Measurements from ENCODE around the gene ZMYND12.

The ZMYND12 gene

DNA sequence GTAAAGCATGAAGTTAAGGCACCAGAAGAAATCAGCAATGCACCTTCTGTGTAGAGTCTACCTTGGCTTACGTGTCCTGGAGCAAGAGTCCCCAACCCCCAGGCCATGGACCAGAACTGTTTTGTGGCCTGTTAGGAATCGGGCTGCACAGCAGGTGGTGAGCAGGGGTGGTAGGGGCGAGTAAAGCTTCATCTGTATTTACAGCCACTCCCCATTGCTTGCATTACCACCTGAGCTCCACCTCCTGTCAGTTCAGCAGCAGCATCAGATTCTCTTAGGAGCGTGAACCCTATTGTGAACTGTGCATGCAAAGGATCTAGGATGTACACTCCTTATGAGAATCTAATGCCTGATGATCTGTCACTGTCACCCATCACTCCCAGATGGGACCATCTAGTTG, 21.5 kb downstream of the ZMYND12 start:
- DNase-seq = no peak

GRCh38 chr1:42433369-42433768, 22.5 kb downstream of the ZMYND12 start:
- no peak for DNase-seq

DNA sequence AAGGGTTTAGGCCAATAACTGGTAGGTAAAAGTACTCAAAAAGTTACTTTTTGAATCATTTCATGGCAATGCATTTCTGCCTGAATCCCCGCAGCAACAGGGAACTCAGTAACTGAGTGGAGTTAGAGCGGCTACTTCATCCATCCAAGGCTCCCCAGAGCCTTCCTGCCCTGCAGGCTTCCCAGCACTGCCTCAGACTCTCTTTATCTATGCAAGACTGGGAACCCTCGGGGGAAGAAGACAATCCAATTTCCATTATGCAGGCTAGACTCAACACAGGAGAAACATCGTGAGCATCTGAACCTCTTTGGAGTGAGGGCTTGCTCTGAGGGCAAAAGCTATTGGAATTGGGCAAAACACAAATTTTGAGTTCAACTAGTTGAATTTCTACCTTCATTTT, 23.1 kb downstream of the ZMYND12 start:
- no peak for DNase-seq

GRCh38 chr1:42431514-42431913, 24.3 kb downstream of the ZMYND12 start:
- DNase-seq = no peak

DNA sequence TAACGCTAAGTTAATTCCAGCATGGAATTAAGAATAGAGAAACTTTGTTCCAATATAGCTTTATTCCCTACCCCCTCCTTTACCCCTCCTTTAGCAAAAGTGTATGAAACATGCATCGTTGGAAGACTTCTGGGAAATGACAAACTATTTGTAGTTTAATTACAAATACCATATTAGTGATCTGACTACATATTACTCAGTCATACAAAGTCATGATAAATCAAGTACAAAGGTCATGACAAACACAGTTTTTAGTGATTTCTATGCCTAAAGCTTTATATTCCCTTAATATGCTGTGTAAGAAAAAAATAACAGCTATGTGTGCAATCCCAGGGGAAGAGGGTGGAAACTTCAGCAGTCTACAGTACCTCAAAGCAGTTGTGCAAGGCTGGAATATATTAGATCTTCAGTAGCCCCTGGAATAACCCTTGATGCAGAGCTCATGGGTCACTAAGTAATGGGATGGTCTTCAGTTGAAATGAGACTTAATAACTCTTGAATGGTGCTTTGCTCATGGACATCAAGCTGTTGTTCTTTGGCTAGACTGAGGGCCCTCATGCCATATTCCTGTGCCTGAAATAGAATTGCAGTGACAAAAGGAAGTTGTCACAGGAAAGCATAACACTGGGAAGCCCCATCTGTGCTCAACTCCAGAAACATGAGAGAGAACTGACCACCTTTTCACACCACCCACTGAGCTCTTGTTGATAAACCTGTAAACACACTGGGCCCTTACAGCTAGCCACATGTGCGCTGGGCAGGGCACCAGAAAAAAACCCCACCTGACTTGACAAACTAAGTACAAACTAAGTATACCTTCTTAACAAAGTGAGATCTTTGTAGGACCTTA, 25.3 kb downstream of the ZMYND12 start:
- DNase-seq = no peak

DNA sequence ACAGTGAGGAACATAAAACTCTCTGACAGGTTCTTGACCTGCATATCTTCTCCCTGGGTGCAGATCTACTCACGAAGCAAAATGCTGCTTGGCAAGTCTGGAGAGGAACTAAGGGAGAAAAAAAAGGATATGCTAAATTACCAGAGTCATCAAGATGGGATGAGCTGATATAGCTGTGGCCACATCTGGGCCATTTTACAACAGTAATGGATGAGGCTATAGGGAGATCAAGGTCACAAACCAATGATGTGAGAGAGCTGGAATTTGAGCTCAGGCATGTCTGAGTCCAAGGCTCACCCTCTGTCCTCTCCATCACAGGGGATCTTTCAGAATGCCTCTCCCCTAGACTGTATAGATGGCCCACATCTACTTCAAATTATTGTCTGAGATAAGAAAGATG, 26.2 kb downstream of the ZMYND12 start:
- no peak for DNase-seq

DNA sequence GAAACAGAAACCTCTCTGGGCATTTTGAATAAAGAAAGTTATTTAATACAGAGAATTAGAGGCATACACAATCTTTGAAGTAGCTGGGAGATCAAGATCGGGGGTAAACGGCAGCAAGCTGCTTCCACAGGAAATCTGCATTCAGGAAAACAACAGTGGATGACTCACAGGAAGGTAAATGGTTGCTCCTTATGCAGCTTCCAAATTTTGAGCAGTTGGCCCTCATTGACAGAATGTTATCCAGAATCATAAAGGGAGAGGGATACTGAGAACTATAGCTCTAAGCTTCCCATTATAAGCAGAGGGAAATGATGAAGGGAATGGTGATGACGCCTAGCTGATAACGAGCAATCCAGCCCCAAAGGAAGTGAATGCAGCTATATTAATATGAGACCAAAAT, 28.6 kb downstream of the ZMYND12 start:
- no peak for DNase-seq

- no peak for DNase-seq
These were observed 31.6 kb downstream of the ZMYND12 start for GRCh38 chr1:42424201-42424600.

GRCh38 chr1:42423681-42424080, 32.1 kb downstream of the ZMYND12 start:
- no peak for DNase-seq

DNA sequence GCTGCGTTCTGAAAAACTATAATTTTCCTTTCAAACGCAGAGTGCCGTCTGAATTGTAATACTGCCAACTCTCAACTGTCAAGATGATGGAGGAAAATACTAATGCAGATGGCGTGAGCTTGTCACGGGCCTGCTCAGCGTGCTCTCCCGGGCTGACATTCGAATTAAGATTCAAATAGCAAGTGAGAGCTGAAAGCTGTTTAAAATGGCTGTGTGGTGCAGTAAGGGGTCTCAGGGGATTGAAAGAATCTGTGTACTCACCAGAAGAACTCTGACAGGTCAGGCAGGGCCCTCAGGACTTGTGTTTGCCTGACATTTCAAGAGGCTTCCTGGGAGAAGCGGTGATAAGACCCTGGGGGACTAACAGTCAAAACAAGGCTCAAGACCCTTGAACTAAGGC, 33.1 kb downstream of the ZMYND12 start:
- no peak for DNase-seq

- DNase-seq = no peak
These were observed 34.8 kb downstream of the ZMYND12 start for GRCh38 chr1:42420911-42421585.

DNA sequence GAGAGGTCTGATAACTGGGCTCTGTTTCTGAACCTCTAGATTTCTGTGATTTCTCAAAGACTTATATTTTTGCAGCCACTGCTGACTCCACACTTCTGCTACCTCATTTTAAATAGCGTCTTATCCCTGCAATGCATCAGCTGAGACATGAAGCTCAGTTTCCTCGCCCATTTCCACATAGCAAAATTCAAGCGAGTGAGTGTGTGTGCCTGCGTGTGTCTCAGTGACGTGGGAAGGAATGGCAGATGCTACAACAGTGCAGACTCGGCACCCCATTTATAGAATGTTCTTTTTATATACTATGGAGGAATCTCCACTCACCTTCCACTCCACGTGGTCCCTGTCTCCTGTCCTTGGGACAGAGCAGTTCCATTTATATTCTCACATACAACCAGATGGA, 35.7 kb downstream of the ZMYND12 start:
- no peak for DNase-seq

- no peak for DNase-seq
These were observed 36.5 kb downstream of the ZMYND12 start for GRCh38 chr1:42419126-42419821.

GRCh38 chr1:42418516-42418915, 37.3 kb downstream of the ZMYND12 start:
- no peak for DNase-seq

DNA sequence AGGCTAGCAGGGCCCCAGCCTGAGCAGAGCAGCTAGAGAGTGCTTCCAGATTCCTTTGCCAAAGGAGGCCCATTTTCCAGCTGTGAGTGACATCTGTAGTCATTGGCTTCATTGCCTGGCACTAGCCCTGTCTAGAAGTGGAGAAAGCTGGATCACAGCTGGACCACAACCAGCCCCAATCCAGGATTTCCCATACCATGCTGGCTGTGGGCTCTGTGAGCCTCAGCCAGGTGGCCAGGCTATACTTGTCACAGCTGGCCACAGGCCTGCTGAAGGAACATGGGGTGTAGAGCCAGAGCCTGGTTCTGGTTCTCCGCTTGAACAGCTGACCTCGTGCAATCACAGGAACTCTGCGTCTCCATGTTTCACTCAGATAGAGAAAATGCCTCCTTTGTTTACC, 38.7 kb downstream of the ZMYND12 start:
- DNase-seq = no peak

DNA sequence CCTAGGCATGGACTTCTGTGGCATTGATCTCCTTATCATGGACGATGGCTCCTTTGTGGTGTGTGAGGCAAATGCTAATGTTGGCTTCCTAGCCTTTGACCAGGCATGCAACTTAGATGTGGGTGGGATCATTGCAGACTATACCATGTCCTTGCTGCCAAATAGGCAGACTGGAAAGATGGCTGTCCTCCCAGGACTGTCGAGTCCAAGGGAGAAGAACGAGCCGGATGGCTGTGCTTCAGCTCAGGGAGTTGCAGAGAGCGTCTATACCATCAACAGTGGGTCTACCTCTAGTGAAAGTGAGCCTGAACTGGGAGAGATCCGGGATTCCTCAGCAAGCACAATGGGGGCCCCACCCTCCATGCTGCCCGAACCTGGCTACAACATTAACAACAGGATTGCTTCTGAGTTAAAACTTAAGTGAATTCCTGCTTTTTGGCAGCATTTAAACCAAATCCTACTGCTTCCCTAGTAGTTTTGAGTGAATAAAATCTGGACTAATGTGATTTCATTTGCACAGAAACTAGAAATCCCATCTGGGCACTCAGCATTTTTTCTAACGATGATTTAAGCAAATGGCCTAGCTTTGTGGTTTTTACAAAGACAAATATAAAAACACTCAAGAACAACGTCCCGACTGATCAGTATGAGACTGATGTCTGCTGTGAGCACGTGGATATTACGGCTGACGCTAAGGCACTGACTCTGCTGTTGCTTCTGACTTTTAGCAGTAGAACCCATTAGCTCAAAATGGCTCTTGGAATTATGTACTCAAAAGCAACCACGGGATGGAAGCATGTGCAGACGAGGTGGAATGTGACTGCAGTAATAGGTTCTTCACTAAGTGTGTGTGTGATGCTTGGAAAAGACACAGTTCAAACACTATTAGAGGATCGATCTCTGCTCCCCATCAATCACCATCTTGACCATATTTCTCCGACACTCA, 41.0 kb downstream of the ZMYND12 start:
- no peak for DNase-seq

DNA sequence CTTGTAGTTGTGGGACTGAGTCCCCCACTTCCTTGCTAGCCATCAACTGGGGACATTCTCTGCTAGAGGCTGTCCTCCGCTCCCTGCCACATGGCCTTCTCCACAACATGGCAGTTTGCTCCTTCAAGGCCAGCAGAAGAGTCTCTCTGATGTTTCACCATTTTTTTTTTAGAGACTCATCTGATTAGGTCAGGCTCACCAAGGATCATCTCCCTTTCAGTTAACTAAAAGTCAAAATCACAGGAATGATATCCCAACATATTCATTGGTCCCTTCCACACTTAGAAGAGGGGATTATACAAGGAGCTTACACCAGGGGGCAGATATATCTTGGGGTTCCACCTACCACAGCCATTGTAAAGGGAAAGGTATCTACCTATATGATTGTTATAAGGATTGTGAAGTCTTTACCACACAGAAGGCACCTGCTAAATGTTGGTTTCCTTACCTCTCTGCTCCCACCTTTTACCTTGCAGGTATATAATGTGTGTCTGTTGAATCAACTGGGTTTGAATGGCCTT, 51.9 kb downstream of the ZMYND12 start:
- no peak for DNase-seq

- DNase-seq = no peak
These were observed 56.3 kb downstream of the ZMYND12 start for GRCh38 chr1:42399315-42400100.

DNA sequence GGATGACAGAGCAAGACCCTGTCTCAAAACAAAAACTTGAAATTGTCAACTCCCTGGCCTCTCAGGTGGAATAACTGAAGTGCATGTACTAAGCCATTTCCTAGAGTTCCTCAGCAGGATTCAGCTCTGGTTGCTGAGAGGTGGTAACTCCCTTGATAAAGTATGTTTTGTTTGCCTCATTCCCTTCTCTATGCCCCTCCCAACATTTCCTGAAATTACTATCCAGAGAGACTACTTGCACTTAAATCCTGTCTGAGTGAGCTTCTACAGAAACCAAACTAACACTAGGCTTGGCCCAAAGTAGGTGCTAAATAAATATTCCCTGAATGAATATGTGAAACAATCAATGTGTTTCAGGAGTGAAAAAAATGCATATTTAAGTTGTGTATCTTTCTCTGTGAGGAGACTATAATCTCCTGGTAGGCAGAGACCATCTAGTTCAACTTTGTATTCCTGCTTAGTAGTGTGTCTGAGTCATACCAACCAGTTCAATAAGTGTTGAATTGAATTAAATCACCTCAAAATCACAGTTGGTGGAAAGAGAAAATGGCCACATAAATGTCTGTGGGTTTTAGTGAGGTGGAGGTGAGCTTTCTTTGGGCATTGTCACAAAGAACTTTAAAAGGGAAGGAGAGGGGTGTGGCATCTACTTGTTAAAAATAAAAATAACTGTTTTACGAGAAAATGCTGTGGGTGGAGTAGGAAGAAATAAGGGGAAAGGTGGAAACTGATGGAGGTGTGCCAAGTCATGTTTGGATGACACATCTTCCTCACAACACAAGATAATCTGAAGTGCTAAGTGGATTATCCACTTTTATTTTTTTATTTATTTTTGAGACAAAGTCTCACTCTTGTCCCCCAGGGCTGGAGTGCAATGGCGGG, 62.6 kb downstream of the ZMYND12 start:
- no peak for DNase-seq

DNA sequence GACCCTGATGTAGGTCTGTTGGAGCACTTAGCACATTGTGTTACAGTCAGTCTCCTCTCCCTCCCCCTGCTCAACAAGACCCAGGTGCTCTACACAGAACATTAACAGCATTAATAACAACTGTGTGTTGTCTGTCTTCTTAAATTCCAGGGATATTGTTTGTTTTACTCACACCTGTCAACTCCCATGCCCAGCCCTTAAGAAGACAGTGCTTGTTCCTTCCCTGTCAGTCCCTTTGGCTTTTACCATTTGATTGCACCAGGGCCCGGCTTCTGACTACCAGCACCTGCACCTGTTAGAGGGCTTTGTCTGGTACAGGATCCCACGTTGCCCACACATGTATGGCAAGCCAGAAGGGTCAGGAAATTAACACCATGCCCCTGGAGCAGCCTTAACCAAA, 63.6 kb downstream of the ZMYND12 start:
- no peak for DNase-seq

DNA sequence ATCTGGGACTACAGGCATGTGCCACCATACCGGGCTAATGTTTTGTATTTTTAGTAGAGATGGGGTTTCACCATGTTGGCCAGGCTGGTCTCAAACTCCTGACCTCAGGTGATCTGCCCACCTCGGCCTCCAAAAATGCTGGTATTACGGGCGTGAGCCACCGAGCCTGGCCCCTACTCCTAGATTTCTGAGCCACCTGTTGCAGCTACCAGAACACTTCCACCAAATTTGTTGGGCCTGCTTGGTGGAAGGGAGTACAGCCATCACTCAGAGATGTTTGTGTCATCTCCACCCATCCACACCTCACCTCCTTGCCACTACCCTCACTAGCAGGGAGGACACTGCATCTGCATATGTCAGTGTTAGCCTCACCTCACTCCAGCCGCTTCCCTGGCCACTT, 69.8 kb downstream of the ZMYND12 start:
- DNase-seq = no peak
